Cardiac muscle cell (in vitro differentiated cells and primary cell): Measurements from ENCODE around the gene SFRP5. TPM values are rescaled to one million over a fixed set of nuclear protein-coding genes. Genes with fewer than 3 reads are reported as not detected.

Experiments
- DNase-seq, 2 donors: peaks; one replicate each; pipeline versions ENCODE4 v3.0.0 to v3.0.0-alpha.2; 2010 to 2017; ENCODE audit warnings: low read depth in 1 of 2, low spot score in 1 of 2
- H3K27ac ChIP-seq: fragments of 200-600 bp; sonication (generic); 2 replicates; pipeline ENCODE4 v1.5.1; 2016
- H3K27me3 ChIP-seq: fragments of 200-600 bp; sonication (generic); 2 replicates; pipeline ENCODE4 v1.6.0; 2016; ENCODE audit warnings: control low read depth
- H3K36me3 ChIP-seq: fragments of 200-600 bp; sonication (generic); 2 replicates; pipeline ENCODE4 v1.5.1; 2016; ENCODE audit warnings: control low read depth
- H3K4me1 ChIP-seq: fragments of 200-600 bp; sonication (generic); 2 replicates; pipeline ENCODE4 v1.8.1; 2017; ENCODE audit warnings: low read depth, mild to moderate bottlenecking, mixed run types
- H3K4me3 ChIP-seq: fragments of 200-600 bp; sonication (generic); 2 replicates; pipeline ENCODE4 v1.5.1; 2016; ENCODE audit warnings: mild to moderate bottlenecking
- H3K9me3 ChIP-seq: fragments of 200-600 bp; sonication (generic); 2 replicates; pipeline ENCODE4 v1.5.1; 2017; ENCODE audit warnings: low read depth, mild to moderate bottlenecking, control low read depth
- polyA plus RNA-seq: library from polyadenylated mRNA; unstranded; fragments of >200 nt; fragmentation: Nextera tagmentation; extraction: Ambion mirVana; gene quantifications from 2 replicates; pipeline ENCODE4 v1.2.1, GENCODE V29; 2016
- total RNA-seq: library from RNA; depleted of rRNA; stranded (reverse); fragments of >200 nt; gene quantifications from 2 replicates; pipeline ENCODE4 v1.2.3, GENCODE V29; 2016
- TF ChIP-seq, protein P1 (sequence below): IDR thresholded peaks from 2 replicates; pipeline ENCODE4 v1.5.1; 2012; ENCODE audit warnings: low read depth, mild to moderate bottlenecking, low read length

The SFRP5 gene
- total and polyA plus RNA-seq, 2 experiments from 2014 or later, result 23.7 to 38.2 TPM

GRCh38 chr10:97805096-97805884 lies 33.5 kb upstream of the SFRP5 start:
- H3K4me3 ChIP-seq, result no peak overlapping the region
- DNase-seq, result no peak
- H3K9me3 ChIP-seq, result no peaks in the 10 kb centered on the region
- H3K27me3 ChIP-seq, result no peaks in the 10 kb centered on the region
- no peak overlapping the region for H3K27ac ChIP-seq
- no peaks in the 10 kb centered on the region for H3K36me3 ChIP-seq
- TF ChIP-seq, protein P1, sequence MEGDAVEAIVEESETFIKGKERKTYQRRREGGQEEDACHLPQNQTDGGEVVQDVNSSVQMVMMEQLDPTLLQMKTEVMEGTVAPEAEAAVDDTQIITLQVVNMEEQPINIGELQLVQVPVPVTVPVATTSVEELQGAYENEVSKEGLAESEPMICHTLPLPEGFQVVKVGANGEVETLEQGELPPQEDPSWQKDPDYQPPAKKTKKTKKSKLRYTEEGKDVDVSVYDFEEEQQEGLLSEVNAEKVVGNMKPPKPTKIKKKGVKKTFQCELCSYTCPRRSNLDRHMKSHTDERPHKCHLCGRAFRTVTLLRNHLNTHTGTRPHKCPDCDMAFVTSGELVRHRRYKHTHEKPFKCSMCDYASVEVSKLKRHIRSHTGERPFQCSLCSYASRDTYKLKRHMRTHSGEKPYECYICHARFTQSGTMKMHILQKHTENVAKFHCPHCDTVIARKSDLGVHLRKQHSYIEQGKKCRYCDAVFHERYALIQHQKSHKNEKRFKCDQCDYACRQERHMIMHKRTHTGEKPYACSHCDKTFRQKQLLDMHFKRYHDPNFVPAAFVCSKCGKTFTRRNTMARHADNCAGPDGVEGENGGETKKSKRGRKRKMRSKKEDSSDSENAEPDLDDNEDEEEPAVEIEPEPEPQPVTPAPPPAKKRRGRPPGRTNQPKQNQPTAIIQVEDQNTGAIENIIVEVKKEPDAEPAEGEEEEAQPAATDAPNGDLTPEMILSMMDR, result no peak
- H3K4me1 ChIP-seq, result no peaks in the 10 kb centered on the region

- Histone ChIP-seq H3K27me3 (no peaks in the 10 kb centered on the region), H3K27ac (no peak overlapping the region), H3K4me3 (no peak overlapping the region), H3K9me3 (no peaks in the 10 kb centered on the region), H3K4me1 (no peaks in the 10 kb centered on the region), H3K36me3 (no peaks in the 10 kb centered on the region)
- TF ChIP-seq, protein P1, result no peak
- no peak for DNase-seq
These were observed 29.6 kb upstream of the SFRP5 start for GRCh38 chr10:97801422-97801821.

DNA sequence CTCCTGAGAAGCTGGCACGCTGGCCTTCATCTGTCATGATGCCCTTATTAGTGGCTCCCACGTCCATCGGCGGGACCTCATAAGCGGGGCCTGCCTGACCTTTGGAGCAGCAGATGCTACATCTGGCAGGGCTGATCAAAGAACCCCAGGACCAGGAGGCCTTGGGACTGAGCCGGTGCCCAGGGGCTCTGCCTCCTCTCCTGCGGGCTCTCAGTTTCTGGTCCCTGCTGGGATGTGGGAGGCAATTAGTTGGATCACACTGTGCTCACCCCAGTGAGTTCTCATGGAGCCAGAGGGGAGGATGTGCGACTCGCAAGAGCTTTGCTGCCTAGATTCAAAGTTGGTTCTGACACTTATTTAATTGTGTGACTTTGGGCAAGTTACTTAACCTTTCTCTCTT lies 28.7 kb upstream of the SFRP5 start:
- Histone ChIP-seq H3K4me1 (no peaks in the 10 kb centered on the region), H3K36me3 (no peaks in the 10 kb centered on the region), H3K27ac (no peak overlapping the region), H3K4me3 (no peak overlapping the region), H3K27me3 (no peaks in the 10 kb centered on the region), H3K9me3 (no peaks in the 10 kb centered on the region)
- no peak for DNase-seq
- TF ChIP-seq, protein P1, result no peak

DNA sequence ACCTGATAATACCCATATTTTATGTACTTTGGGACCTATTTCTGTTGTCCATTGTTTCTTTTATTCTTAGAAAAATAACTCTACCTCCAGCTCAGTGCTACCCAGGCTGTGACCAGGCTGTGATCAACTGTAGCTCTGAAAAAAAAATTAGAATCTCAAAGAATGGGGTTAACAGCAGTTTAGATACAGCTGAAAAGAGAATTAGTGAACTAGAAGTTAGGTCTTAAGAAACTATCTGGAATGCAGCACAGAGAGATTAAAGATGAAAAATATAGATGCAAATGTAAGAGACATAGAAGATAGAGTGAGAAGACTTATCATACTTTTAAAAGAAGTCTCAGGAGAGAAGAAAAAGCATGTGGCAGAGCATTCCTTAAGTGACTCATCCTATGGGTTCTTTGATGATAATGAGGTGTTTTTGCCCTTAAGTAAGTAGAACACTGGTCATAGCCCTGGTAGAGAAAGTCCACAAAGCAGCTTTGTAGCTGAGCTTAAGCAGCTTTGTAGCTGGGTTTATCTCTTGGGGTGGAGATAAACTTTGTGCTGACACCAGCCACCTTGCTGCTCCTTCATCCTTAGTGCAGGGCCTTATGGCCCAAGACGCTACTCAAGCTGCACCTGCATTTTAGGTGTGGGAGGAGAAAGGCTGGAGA lies 27.3 kb upstream of the SFRP5 start:
- no peak for DNase-seq
- H3K9me3 ChIP-seq, result no peaks in the 10 kb centered on the region
- H3K36me3 ChIP-seq, result no peaks in the 10 kb centered on the region
- no peak overlapping the region for H3K27ac ChIP-seq
- no peaks in the 10 kb centered on the region for H3K4me1 ChIP-seq
- H3K27me3 ChIP-seq, result no peaks in the 10 kb centered on the region
- H3K4me3 ChIP-seq, result no peak overlapping the region
- TF ChIP-seq, protein P1, result no peak

- TF ChIP-seq, protein P1, result no peak
- no peaks in the 10 kb centered on the region for H3K9me3 ChIP-seq
- DNase-seq, result no peak
- no peak overlapping the region for H3K27ac ChIP-seq
- no peaks in the 10 kb centered on the region for H3K27me3 ChIP-seq
- no peak overlapping the region for H3K4me3 ChIP-seq
- H3K4me1 ChIP-seq, result no peaks in the 10 kb centered on the region
- H3K36me3 ChIP-seq, result no peaks in the 10 kb centered on the region
These were observed 24.9 kb upstream of the SFRP5 start for GRCh38 chr10:97796651-97797050.
